ENCODE measurements around the gene LDLRAP1. TPM values are rescaled to one million over a fixed set of nuclear protein-coding genes. Genes with fewer than 3 reads are reported as not detected.

Gene LDLRAP1
- total RNA-seq, 4 donors from 2014 or later = 12.6 to 21.2 (median 16.3) TPM

DNA sequence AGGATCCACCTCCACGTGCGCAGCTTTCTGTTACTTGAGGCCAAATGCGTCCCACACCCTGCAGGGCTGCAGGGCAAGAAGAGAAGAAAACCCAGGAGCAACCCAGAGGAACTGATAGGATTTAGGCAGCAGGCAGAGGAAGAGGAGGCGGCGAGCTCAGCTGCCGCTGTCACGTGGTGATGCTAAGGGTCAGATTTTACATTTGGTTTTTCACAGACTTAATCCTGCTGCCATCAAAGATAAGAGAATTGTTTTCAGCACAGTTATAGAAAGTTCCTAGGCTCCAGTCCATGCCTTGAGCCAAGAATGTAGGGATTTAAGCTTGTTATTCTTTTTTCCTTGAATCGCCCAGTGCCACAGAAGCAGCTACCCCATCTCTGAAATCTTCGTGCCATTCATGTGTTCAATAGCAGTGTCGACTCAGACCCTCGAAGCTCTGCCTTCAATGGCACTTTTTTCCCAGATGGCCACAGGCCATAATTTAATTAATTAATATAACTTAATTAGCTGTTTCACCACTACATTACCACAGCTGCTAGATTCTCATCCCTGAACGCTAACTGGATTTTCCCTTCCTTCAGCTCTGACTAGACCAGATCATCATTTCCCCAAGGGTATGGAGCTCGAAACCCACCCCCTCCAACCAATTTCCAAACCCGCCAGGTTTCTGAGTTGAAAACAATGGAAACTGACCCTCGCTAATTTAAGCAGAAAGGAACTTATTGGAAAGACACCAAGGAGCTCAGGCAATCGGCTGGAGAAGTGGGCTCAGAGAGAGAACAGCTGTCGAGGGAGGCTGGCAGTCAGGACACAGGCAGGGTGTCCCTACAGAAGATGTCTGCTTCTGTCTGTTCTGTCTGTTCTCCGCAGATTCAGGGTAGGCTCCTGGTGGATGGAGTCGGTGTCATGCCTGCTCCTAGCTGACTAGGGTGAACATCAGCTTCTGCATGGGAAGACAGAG lies 36.2 kb downstream of the LDLRAP1 start:
- intact Hi-C loops (cut with DNase I) = no loop called here
- H3K4me1 ChIP-seq = no peaks in the 10 kb centered on the region
- WGBS = 77% methylated on average over 19 of the region's 19 CpGs
- no peak for TF ChIP-seq POLR2AphosphoS5 (IDR thresholded peaks at IDR 0.05)
- TF ChIP-seq, protein P1, sequence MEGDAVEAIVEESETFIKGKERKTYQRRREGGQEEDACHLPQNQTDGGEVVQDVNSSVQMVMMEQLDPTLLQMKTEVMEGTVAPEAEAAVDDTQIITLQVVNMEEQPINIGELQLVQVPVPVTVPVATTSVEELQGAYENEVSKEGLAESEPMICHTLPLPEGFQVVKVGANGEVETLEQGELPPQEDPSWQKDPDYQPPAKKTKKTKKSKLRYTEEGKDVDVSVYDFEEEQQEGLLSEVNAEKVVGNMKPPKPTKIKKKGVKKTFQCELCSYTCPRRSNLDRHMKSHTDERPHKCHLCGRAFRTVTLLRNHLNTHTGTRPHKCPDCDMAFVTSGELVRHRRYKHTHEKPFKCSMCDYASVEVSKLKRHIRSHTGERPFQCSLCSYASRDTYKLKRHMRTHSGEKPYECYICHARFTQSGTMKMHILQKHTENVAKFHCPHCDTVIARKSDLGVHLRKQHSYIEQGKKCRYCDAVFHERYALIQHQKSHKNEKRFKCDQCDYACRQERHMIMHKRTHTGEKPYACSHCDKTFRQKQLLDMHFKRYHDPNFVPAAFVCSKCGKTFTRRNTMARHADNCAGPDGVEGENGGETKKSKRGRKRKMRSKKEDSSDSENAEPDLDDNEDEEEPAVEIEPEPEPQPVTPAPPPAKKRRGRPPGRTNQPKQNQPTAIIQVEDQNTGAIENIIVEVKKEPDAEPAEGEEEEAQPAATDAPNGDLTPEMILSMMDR (IDR thresholded peaks at IDR 0.05) = no peak
- TF ChIP-seq EP300 (IDR thresholded peaks at IDR 0.05) = no peak
- no peak for TF ChIP-seq POLR2A (IDR thresholded peaks at IDR 0.05; ENCODE audit: low read depth)
- H3K9me3 ChIP-seq = no peaks in the 10 kb centered on the region
- no peaks in the 10 kb centered on the region for H3K36me3 ChIP-seq
- DNase-seq (ENCODE audit: extremely low spot score) = no peak
- H3K27me3 ChIP-seq = no peaks in the 10 kb centered on the region
- H3K27ac ChIP-seq (replicated peaks in 1 of 4) = no peak overlapping the region
- H3K4me3 ChIP-seq = no peak overlapping the region

DNA sequence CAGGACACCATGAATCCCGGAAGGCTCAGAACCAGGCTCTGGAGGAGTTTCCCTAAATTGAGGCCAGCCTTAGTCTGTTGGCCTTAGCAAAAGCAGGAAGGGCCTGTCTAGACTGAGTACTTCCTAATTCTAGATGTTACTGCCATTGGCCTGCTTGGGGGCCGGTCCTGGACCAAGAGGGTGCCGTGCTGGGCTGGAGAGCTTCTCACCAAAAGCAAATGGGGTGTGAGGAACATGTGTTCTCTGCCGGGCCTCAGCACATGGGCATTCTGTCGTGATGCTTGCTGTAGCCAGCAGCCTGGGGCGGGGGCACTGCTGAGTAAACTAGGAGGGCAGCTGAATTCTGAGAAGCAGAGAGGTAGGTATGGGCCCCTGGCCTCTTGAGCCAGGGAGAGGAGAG lies 37.5 kb downstream of the LDLRAP1 start:
- TF ChIP-seq EP300 (IDR thresholded peaks at IDR 0.05) = no peak
- TF ChIP-seq, protein P1 (IDR thresholded peaks at IDR 0.05) = no peak
- TF ChIP-seq POLR2A (IDR thresholded peaks at IDR 0.05; ENCODE audit: low read depth) = no peak
- no peak for TF ChIP-seq POLR2AphosphoS5 (IDR thresholded peaks at IDR 0.05)
- Histone ChIP-seq H3K4me3 (no peak overlapping the region), H3K27ac (replicated peaks in 1 of 4) (no peak overlapping the region), H3K4me1 (no peaks in the 10 kb centered on the region), H3K27me3 (no peaks in the 10 kb centered on the region), H3K36me3 (no peaks in the 10 kb centered on the region), H3K9me3 (no peaks in the 10 kb centered on the region)
- WGBS = 79% methylated on average over 2 of the region's 6 CpGs
- intact Hi-C loops (cut with DNase I) = no loop called here
- no peak for DNase-seq (ENCODE audit: extremely low spot score)

DNA sequence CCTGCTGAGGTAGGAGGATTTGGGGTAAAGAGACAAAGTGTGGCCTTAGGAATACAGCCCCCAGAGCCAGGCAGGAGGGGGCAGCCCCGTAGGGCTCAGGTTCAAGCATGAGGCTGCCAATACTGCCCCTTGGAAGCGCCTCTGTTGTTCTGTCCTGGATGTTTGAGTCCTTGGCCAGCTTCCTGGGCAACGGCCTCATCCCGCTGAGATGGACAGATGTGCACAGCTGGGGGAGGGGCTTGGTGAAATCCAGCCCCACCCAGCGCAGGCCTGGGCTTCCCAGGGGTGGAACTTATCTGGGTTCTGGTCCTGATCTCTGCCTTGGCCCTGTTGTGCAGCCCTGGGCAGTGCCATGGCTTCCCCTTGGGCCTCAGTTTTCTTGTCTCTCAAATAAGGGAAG lies 38.4 kb downstream of the LDLRAP1 start:
- 65% methylated on average over 5 of the region's 5 CpGs for WGBS
- Histone ChIP-seq H3K27me3 (no peaks in the 10 kb centered on the region), H3K36me3 (no peaks in the 10 kb centered on the region), H3K4me1 (no peaks in the 10 kb centered on the region), H3K9me3 (no peaks in the 10 kb centered on the region), H3K27ac (replicated peaks in 1 of 4) (no peak overlapping the region), H3K4me3 (no peak overlapping the region)
- TF ChIP-seq POLR2AphosphoS5 (IDR thresholded peaks at IDR 0.05) (no peak), POLR2A (IDR thresholded peaks at IDR 0.05; ENCODE audit: low read depth) (no peak)
- DNase-seq (ENCODE audit: extremely low spot score) = no peak
- intact Hi-C loops (cut with DNase I) = no loop called here

DNA sequence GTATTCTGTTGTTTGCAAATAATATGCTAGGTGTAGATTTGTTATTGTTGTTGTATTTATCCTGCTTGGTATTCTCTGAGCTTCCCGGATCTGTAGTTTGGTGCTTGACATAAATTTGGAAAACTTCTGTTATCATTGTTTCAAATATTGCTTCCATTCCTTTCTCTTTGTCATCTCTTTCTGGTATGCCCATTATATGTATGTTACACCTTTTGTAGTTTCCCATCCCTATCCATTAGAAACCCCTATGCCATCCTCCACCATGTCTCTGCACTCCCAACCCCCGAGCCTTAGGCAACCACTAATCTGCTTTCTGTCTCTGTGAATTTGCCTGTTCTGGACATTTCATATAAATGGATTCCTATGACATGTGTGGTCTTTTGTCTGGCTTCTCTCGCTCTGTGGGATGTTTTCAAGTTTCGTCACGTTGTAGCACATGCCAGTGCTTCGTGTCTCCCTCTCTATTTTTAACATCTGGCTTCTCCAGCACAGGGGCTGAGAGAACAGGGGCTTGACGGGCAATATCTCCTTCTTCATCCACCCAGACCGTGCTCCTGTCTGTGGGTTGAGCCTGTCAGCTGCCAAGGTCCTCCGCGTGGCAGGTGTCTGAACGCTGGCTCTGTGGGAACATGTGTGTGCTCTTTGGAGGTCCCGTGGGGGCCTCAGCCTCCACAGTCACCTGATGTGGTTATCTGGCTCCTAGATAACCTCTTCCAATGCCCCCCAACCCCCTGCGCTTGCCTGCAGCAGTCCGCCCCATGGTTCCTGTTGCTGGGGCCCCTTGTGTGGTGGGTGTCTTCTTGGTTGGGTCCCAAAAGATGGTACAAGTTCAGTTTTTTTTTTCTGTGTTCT lies 40.3 kb downstream of the LDLRAP1 start:
- DNase-seq (ENCODE audit: extremely low spot score) = no peak
- Histone ChIP-seq H3K4me1 (no peaks in the 10 kb centered on the region), H3K4me3 (no peak overlapping the region), H3K36me3 (no peaks in the 10 kb centered on the region), H3K9me3 (no peaks in the 10 kb centered on the region), H3K27ac (replicated peaks in 1 of 4) (no peak overlapping the region), H3K27me3 (no peaks in the 10 kb centered on the region)
- TF ChIP-seq, protein P1 (IDR thresholded peaks at IDR 0.05) = no peak
- no peak for TF ChIP-seq POLR2AphosphoS5 (IDR thresholded peaks at IDR 0.05)
- no peak for TF ChIP-seq EP300 (IDR thresholded peaks at IDR 0.05)
- TF ChIP-seq POLR2A (IDR thresholded peaks at IDR 0.05; ENCODE audit: low read depth) = no peak
- WGBS = 82% methylated on average over 11 of the region's 14 CpGs
- intact Hi-C loops (cut with DNase I) = no loop called here

DNA sequence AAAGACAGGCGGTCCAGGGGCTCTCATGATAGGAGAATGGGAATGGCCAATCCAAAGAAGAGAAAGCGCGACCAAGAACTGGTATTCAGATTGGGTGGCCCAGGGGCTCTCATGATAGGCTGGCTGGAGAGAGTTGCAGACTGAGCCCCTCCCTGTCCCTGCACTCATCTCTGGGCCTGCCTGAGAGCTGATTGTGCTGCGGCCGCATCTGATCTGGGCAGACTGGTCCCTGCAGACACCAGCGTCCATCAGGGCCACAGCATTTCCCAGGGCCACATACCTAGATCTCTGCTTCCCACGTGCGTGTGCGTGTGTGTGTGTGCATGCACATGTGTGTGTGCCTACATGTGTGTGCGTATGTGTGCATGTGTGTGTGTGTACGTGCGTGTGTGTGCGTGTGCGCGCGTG lies 42.8 kb downstream of the LDLRAP1 start:
- no peaks in the 10 kb centered on the region for H3K27me3 ChIP-seq
- TF ChIP-seq POLR2A (IDR thresholded peaks at IDR 0.05; ENCODE audit: low read depth) (no peak), EP300 (IDR thresholded peaks at IDR 0.05) (no peak), POLR2AphosphoS5 (IDR thresholded peaks at IDR 0.05) (no peak)
- TF ChIP-seq, protein P1 (IDR thresholded peaks at IDR 0.05) = no peak
- no peak overlapping the region for H3K27ac ChIP-seq (replicated peaks in 1 of 4)
- 79% methylated on average over 8 of the region's 16 CpGs for WGBS
- no peak overlapping the region for H3K4me3 ChIP-seq
- no peaks in the 10 kb centered on the region for H3K36me3 ChIP-seq
- intact Hi-C loops (cut with DNase I) = no loop called here
- no peaks in the 10 kb centered on the region for H3K9me3 ChIP-seq
- DNase-seq (ENCODE audit: extremely low spot score) = no peak
- H3K4me1 ChIP-seq = peaks cover 3 to 19% (median 17%) of the 10 kb centered on the region in 4 donors
